Effector CD4-positive, alpha-beta T cell (primary cell): ENCODE measurements around the gene ERC2.

Experiments used
- DNase-seq: peaks from one replicate; pipeline ENCODE4 v3.0.0-alpha.2; 2020

ERC2 gene

GRCh38 chr3:55564726-55565125 is 903.5 kb downstream of the ERC2 start:
- no peak for DNase-seq

GRCh38 chr3:55562700-55563099 is 905.6 kb downstream of the ERC2 start:
- no peak for DNase-seq

- no peak for DNase-seq
Observed at GRCh38 chr3:55559500-55560423, 908.5 kb downstream of the ERC2 start.

GRCh38 chr3:55558316-55558715 is 910.0 kb downstream of the ERC2 start:
- no peak for DNase-seq

- DNase-seq: no peak
Observed at GRCh38 chr3:55557549-55557948, 910.7 kb downstream of the ERC2 start.

GRCh38 chr3:55556619-55557537 is 911.4 kb downstream of the ERC2 start:
- DNase-seq: no peak

GRCh38 chr3:55555873-55556618 is 912.2 kb downstream of the ERC2 start:
- DNase-seq: no peak

- no peak for DNase-seq
Observed at GRCh38 chr3:55554634-55555425, 913.4 kb downstream of the ERC2 start.

- no peak for DNase-seq
Observed at GRCh38 chr3:55551644-55552043, 916.6 kb downstream of the ERC2 start.

- DNase-seq: no peak
Observed at GRCh38 chr3:55549177-55549576, 919.1 kb downstream of the ERC2 start.

- DNase-seq: no peak
Observed at GRCh38 chr3:55546866-55547669, 921.2 kb downstream of the ERC2 start.

- DNase-seq: no peak
Observed at GRCh38 chr3:55545995-55546394, 922.3 kb downstream of the ERC2 start.

- no peak for DNase-seq
Observed at GRCh38 chr3:55544219-55544618, 924.0 kb downstream of the ERC2 start.

- no peak for DNase-seq
Observed at GRCh38 chr3:55543181-55543614, 925.1 kb downstream of the ERC2 start.

- DNase-seq: no peak
Observed at GRCh38 chr3:55541456-55541855, 926.8 kb downstream of the ERC2 start.

- DNase-seq: no peak
Observed at GRCh38 chr3:55541016-55541415, 927.3 kb downstream of the ERC2 start.

GRCh38 chr3:55540579-55540978 is 927.7 kb downstream of the ERC2 start:
- DNase-seq: no peak

GRCh38 chr3:55538158-55538557 is 930.1 kb downstream of the ERC2 start:
- DNase-seq: no peak

GRCh38 chr3:55537563-55537962 is 930.7 kb downstream of the ERC2 start:
- no peak for DNase-seq

- DNase-seq: no peak
Observed at GRCh38 chr3:55537129-55537528, 931.1 kb downstream of the ERC2 start.

GRCh38 chr3:55534876-55535275 is 933.4 kb downstream of the ERC2 start:
- DNase-seq: no peak
